DOHH2 (cell line): ENCODE results near the gene FTCDNL1.

ENCODE experiments used
- EZH2phosphoT487 ChIP-seq: fragments of 200-600 bp; sonication (generic); IDR thresholded peaks from 2 replicates; pipeline ENCODE4 v1.6.1; 2017; ENCODE audit warnings: borderline replicate concordance, mild to moderate bottlenecking, antibody characterized with exemption, low read length, moderate library complexity, mixed read lengths
- TF ChIP-seq, protein P1 (sequence below): fragments of 200-600 bp; sonication (generic); IDR thresholded peaks from one replicate; pipeline ENCODE4 v1.5.1; 2014; ENCODE audit warnings: antibody characterized with exemption, mild to moderate bottlenecking, low read depth, low read length; ENCODE audit not compliant: poor library complexity, severe bottlenecking

DNA sequence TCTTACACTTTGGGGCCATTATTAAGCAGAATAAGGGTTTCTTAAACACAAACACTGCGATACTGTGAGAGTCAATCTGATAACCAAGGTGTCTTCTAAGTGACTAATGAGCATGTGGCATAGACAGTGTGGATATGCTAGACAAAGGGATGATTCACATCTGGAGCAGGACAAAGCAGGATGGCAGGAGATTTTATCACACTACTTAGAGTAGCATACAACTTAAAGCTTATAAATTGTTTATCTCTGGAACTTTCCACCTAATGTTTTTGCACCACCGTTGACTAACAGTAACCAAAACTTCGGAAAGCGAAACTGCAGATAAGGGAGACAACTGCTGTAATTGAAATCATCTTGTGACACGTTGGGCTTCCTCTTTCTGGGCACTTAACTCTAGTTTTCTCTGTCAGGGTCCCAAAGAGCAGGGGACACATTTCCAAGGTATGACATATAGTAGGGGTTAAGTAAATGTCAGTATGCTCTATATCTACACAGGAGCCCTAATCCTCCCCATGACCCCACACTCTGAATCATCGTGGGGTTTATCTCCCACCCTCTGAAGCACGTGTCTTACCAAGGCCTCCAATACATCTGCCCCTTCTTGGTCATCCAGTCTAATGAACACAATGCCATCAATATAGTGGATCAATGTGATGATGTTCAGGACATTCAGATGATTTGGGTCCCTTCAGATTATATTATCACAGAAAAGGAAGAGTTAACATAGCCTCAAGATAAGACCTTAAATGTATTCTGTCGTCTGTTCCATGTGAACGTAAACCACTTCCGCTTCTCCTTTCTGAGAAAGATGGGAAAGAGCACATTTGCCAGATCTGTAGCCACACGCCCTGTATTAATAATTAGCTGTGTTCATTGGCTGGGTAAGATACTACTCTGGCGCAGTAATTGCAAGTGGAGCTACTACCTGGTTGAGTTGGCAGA is 78.7 kb downstream of the FTCDNL1 start:
- TF ChIP-seq, protein P1, sequence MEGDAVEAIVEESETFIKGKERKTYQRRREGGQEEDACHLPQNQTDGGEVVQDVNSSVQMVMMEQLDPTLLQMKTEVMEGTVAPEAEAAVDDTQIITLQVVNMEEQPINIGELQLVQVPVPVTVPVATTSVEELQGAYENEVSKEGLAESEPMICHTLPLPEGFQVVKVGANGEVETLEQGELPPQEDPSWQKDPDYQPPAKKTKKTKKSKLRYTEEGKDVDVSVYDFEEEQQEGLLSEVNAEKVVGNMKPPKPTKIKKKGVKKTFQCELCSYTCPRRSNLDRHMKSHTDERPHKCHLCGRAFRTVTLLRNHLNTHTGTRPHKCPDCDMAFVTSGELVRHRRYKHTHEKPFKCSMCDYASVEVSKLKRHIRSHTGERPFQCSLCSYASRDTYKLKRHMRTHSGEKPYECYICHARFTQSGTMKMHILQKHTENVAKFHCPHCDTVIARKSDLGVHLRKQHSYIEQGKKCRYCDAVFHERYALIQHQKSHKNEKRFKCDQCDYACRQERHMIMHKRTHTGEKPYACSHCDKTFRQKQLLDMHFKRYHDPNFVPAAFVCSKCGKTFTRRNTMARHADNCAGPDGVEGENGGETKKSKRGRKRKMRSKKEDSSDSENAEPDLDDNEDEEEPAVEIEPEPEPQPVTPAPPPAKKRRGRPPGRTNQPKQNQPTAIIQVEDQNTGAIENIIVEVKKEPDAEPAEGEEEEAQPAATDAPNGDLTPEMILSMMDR, result no peak
- TF ChIP-seq EZH2phosphoT487, result no peak
